ENCODE results near the gene WDR20.
A peak's percentile ranks its signal among the peaks of the same experiment; 100 is the strongest.

WDR20 gene

GRCh38 chr14:102218688-102219087, 79.0 kb downstream of the WDR20 start:
- no peak for DNase-seq (ENCODE audit: low read depth in 3 of 3)

GRCh38 chr14:102219316-102219715, 79.6 kb downstream of the WDR20 start:
- DNase-seq (ENCODE audit: low read depth in 3 of 3) = no peak

- DNase-seq (ENCODE audit: low read depth in 3 of 3) = no peak
Observed at GRCh38 chr14:102220031-102220430, 80.3 kb downstream of the WDR20 start.

- DNase-seq (ENCODE audit: low read depth in 3 of 3) = no peak
Observed at GRCh38 chr14:102221026-102221425, 81.3 kb downstream of the WDR20 start.

- DNase-seq (ENCODE audit: low read depth in 3 of 3) = no peak
Observed at GRCh38 chr14:102222009-102222575, 82.4 kb downstream of the WDR20 start.

GRCh38 chr14:102222751-102223150, 83.1 kb downstream of the WDR20 start:
- no peak for DNase-seq (ENCODE audit: low read depth in 3 of 3)

GRCh38 chr14:102223682-102224081, 84.0 kb downstream of the WDR20 start:
- DNase-seq (ENCODE audit: low read depth in 3 of 3) = no peak

- DNase-seq (ENCODE audit: low read depth in 3 of 3) = no peak
Observed at GRCh38 chr14:102225386-102225785, 85.7 kb downstream of the WDR20 start.

- no peak for DNase-seq (ENCODE audit: low read depth in 3 of 3)
Observed at GRCh38 chr14:102225936-102226335, 86.2 kb downstream of the WDR20 start.

- no peak for DNase-seq (ENCODE audit: low read depth in 3 of 3)
Observed at GRCh38 chr14:102226356-102227125, 86.8 kb downstream of the WDR20 start.

- no peak for DNase-seq (ENCODE audit: low read depth in 3 of 3)
Observed at GRCh38 chr14:102227184-102227964, 87.7 kb downstream of the WDR20 start.

GRCh38 chr14:102229071-102229738, 89.5 kb downstream of the WDR20 start:
- DNase-seq (ENCODE audit: low read depth in 3 of 3) = no peak

- DNase-seq (ENCODE audit: low read depth in 3 of 3) = no peak
Observed at GRCh38 chr14:102229739-102230092, 90.0 kb downstream of the WDR20 start.

- DNase-seq (ENCODE audit: low read depth in 3 of 3) = no peak
Observed at GRCh38 chr14:102230481-102231210, 90.9 kb downstream of the WDR20 start.

GRCh38 chr14:102231476-102232347, 92.0 kb downstream of the WDR20 start:
- no peak for DNase-seq (ENCODE audit: low read depth in 3 of 3)

- no peak for DNase-seq (ENCODE audit: low read depth in 3 of 3)
Observed at GRCh38 chr14:102232348-102232625, 92.6 kb downstream of the WDR20 start.

GRCh38 chr14:102233081-102233480, 93.4 kb downstream of the WDR20 start:
- DNase-seq (ENCODE audit: low read depth in 3 of 3) = no peak

GRCh38 chr14:102234331-102235264, 94.9 kb downstream of the WDR20 start:
- no peak for DNase-seq (ENCODE audit: low read depth in 3 of 3)

GRCh38 chr14:102235275-102235897, 95.7 kb downstream of the WDR20 start:
- peak; percentile 52 to 56 (median 55) for DNase-seq (ENCODE audit: low read depth in 3 of 3)
